DMS153 treated with DMSO at 0.1 percent for 48 hours (cell line): ENCODE data around the gene PRKG1.

Source experiments
- DNase-seq: peaks from one replicate; lab custom pipeline; 2025; ENCODE audit not compliant: unreplicated experiment; lab: John Stamatoyannopoulos, UW

The PRKG1 gene

DNA sequence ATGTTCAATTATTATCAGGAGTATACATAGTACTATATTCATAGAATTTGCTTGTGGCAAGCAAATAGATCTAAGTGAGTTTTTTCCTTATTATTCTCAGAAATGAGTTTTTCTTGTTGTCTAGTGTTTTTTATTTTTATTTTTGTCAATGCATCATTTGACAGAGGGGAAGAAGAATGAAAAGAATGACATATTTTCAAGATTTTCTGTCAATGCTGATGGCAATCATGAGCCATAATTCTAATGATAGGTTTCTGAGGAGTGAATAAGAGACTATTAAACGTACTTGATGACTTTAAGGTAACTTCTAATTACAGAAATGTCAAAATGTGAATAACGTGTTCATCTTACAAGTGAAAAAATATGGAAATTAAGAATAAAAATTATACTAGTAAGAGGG, 769.7 kb downstream of the PRKG1 start:
- DNase-seq: no peak

DNA sequence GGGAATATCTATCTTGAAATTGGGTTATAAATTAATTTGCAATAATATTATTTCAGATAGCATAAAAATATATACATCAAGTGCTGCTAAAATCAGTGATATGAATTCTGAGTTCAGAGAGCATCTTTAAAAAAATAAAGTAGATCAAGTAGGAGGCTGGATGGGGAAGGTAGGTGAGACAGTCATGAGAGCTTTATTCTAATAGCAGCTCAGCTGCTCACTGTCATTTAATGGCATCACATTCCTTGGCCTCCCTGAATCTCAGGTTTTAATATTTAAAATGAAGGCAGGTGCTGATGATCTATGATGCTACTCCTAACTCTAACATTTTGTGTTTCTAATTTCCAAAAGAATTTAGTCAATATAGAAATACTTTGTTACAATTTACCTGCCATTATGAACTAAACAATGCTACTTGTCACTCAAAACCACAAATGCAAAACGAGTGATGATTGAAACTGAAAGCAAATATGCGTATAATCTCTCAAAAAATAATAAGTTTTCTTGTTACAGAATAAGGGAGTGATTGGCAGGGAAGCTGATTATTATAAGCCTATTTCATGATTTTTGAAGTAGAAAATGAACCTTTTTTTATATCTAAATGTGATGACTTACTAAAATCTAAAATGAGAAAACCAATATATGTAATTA, 772.7 kb downstream of the PRKG1 start:
- DNase-seq: no peak

DNA sequence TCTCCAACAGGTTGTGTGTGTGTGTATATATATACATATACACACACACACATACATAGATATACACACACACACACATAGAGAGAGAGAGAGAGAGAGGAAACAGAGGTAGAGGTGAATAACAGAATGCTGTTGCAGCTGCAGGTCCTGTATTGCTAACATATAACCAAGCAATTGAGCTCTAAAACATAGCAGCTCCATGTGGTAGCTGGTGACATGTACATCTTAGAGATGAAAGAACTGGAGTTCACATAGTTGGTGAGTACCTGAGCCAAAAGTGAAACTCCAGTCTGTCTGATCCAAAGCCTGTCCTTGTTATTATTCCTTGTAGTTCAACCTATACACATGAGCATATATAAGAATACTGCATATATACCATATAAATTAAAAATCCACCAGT, 778.0 kb downstream of the PRKG1 start:
- DNase-seq: no peak

DNA sequence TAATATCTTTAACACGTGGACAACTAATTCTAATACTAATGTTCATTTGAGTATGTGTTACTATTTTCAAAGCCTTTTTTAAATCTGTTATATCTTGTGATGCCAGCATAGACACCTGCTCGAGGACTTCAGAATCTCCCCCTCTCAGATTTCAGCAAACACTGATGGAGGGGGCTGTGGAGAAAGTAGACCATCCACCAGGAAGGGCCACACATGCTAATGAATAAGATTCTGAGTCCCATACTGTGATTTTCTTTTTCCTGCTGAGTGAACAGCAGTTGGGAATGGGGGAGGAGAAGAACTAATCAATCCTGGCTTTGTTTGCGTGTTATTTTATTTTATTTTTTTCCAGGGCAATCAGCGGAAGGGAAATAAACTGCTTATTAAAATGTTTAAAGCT, 783.0 kb downstream of the PRKG1 start:
- no peak for DNase-seq

DNA sequence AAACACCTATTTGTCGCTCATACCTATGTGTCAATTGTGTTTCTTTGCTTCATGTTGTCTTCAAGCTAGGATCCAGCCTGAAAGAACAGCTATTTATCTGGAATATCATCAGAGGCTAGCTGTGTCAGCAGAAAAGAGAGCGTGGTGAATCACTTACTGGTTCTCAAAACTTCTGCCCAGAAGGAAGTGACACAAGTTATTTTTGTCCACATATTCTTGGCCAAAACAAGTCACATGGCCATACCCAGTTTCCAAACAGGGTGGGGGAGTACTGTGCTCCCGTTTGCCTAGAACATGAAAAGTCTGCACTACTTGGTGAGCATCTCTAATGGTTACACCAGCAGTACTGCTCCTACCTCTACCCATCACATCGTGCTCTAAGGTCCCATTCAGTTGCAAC, 786.0 kb downstream of the PRKG1 start:
- DNase-seq: no peak

DNA sequence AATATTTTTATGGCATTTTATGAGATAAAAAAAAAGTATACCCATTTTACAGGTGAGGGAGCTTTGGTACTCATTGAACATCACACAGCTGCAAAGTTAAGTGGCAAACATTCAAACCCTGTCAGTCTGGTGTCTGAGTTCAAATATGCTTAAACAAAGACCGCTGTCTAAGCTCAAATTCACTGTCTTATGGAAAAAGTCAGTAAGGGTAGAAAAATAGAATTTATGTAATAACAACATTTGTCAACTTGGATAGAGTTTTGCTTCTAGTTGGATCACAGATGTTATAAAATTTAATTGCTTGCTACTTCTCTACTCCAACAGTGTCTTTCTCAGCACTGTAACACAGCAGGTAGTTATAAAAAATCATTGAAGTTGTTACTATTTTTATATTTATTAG, 786.8 kb downstream of the PRKG1 start:
- DNase-seq: no peak

DNA sequence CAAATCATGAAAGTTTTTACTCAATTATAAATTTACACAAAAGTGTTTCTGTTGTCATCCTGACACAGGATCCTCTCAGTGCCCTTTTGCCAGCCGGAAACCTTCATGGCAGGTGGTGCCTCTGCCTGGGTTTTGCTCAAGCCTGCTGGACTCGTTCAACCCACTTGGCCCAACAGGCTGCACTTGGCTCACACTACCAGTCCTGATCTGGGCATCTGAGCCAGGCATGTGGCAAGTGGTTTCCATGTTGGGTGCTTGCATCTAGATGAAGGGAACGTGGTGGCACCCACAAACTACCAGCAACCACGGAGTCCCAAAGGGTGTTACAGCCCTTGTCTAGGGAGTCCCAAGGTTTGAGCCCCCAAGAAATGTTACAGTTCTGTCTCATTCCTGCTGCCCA, 787.4 kb downstream of the PRKG1 start:
- DNase-seq: no peak

DNA sequence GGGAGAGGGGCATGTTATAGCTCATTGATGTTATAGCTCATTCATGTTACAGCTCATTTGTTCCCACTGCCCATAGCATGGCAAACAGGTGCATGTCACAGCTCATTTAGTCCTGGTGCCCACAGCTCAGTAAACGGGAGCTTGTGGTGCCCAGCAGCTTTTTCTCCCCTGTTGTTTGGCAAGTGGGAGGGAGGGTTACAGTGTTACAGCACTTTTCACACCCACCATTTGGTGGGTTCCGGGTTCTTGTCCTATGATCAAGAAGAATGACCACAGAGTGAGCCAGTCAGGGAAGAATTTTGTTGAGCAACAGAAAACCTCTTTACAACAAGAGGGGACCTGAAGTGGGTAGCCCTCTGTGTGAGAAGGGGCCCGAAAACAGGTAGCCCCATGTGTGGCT, 787.9 kb downstream of the PRKG1 start:
- DNase-seq: no peak

DNA sequence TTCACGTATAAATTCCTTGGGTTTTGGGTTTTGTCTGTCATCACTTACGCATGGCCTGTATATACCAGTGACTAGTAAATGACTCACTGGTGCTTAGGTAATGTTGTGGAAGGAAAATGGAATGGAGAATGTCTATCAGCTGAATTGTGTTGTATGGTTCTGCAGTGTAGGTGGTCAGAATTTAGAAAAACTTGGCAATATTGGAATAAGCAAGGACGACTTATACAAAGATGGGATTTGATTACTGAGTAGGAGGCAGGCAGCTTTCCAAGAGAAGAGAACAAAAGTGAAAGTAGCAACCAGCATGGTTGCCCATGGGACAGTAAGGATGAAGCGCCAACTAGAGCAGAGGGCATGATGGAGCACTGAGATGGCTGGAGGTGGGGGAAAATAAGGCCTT, 793.7 kb downstream of the PRKG1 start:
- DNase-seq: no peak

DNA sequence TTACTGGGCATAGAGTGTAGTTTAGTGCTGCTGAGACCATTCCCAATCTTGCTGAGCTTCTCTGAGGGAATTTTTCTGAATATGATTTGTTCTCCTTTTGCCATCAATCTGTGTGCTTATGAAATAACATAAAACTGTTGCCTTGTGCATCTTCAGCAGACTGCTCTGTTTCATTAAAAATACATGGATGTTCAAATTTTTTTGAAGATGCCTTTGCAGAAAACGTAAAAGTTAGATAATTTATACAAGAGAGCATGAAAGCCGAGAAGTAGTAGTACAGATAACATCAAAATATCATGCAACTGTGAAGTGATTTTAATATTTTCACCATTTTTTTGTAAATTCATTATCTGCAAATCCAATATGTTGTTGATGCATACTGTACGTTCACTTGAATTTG, 799.8 kb downstream of the PRKG1 start:
- no peak for DNase-seq

DNA sequence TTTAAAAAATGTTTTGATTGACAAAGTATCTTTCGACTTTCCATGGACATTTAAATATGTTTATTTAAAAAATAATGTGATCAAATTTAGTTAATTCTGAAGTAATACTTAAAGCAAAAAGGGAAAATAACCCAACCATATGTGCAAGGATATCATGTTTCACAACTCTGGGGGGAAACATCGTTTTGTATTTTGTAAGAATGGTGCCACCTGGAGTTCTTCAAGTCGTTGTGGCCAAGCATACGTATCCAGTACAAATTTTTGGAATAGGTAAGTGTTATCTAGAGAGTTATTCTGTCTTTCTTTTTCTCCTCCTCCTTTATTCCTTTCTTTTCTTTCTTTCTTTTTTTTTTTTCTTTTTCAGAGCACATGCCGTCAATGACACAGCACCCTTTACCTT, 801.3 kb downstream of the PRKG1 start:
- no peak for DNase-seq

DNA sequence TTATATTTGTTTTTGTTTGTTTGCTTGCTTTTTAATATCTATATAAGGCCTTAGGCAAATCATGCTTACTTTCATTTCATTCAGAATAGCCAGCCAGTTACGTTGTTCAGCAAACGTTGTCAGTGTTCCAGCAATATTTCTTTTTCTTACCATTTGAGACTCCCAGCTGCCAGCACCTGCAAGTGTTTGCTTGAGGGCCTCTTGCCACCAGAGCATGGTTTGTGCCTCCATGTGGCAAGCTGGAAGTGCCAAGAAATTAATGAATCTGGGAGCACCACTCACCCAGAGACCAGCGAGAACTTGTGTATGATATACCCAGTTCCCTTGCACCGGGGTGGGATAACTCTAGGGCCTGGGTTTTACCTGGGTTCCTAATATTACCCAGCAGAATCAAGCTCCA, 802.2 kb downstream of the PRKG1 start:
- no peak for DNase-seq

DNA sequence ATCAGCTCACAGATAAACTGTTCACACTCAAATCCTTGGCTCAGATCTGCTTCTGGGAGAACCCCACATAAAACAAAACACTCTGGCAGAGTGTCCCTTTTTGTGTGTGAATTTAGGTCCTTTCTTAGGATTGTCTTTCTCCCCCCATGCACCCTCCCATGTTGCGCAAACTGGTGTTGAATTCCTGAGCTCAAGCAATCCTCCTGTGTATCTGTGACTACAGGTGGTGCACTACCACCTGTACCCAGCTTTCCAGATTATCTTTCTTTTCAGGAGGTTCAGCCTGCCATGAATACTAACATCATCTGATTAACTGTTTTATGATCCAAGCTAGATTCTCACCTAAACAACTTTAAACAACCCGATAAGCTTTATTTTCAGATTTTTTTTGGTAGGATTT, 802.7 kb downstream of the PRKG1 start:
- DNase-seq: no peak

DNA sequence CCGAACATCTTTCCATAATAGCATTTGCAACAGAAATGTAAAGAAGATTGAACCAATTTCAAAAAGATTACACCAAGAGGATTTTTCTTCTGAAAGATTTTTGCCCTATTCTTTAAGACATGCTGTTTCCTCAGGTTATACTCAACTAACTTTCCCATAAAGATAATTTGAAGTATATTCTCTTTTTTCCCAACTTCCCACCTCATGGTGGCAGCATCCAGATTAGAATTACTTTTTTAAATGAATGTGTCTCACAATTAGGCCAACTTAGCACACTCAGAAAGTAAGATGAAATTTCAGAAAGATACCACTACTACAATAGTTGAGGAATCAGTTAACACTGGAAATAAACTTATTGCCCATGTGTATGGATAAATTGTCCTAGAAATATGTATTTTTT, 803.3 kb downstream of the PRKG1 start:
- no peak for DNase-seq

DNA sequence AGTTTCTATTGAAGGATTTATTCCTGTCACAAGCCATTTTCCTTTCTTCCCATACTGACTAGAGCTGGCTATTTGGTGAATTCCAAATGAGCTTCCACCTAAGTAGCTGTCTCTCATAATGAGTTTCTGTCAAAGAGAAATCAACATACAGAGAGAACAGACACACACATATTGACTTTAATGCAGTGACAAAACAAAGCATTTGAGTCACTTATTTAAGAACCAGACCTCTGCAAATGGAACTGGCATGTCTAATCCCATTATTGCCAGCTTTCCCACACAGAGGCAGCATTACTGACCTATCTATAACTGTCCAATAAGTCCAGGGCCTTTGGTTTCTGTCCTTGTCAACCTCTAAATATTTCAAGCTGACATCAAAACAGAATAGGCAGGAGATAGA, 804.4 kb downstream of the PRKG1 start:
- no peak for DNase-seq

DNA sequence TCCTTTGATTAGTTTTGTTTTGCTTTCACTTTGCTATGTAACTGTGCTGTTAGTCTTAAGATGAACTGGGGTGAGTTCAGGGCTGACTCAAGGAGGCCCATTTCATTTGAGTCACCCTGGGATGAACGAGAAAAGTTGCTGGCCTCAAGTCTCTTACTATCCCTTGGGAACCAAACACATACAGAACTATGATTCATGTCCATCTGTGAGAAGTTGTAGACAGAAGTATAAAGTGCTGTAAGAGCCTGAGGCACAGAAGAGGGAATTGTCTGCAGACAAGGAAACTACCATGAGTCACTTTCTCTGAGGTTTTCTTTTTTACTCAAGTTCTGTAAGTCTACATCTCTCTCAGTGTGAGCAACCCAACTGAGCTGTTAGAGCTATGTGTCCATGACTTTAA, 805.0 kb downstream of the PRKG1 start:
- DNase-seq: no peak

DNA sequence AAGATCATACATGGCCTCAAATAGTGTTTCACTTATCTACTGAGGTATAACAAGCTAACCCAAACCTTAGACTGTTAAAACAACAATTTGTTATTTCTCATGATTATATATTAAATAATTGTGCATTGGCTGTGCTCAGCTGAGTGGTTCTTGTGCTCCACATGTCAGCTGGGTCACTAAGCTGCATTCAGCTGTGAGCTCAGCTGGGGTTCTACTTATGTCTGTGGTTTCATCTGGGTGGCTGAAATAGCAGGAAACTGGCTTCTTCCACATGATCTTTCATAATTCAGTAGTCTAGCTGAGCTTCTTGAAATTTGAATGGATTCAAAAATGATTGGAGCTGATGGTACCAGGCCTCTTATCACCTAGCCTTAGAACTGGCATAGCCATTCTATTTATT, 806.9 kb downstream of the PRKG1 start:
- no peak for DNase-seq

DNA sequence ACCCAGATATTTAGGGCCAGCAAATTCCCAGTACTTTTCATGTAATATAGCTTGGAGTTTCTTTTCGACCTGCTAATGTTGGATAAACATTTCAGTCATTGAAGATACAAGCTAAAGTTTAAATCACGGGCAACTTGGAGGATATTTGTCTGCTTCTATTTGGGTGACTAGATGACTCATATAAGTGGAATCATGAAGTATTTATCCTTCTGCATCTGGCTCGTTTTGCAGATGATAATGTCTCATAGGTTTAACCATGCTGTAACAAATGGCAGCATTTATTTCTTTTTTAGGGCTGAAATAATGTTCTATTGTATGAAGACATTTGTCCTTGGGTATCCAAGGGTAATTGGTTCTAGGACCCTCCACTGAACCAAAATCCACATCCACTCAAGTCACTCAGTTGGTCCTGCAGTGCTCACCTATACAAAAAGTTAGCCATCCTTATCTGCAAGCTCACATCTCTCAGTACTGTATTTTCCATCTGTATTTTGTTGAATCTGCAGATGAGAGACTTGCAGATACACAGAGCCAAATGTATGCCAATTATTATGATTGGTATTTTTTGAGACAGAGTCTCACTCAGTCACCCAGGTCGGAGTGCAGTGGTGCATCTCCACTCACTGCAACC, 812.3 kb downstream of the PRKG1 start:
- no peak for DNase-seq

DNA sequence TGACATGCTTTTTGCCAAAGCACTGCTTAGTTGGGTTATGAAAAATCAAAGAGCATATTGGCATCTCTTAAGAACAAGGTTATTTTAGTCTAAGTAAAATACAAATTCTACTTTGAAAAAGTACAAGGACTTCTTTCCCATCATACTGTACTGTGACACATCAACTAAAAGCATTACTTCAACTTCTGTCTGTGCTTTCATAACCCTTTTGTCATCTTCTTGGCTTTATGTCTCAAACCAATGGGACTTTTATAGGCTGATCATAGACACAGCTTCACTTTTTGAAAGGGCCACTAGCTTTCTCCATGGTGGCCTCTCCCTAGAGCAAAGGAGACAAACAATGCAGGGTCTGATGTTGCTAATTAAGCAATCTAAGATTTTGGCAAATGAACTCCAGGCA, 814.0 kb downstream of the PRKG1 start:
- DNase-seq: no peak

DNA sequence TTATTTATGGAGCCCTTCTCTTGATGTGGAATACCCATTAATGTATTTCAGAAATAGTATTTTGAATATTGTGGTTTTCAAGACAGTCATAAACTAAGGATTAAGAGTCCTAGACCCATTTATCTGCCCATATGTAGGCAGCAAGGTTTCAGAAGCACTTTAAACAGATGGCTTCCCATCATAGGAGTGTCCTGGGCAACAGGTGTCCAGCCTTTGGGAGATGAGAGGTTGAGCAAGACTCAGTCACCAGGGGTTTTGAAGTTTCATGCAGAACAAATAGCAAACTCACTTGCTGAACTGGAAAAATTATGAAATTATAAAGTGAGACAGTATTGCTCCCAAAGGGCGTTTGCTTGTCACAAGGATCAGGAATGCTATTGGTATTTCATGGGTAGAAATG, 818.0 kb downstream of the PRKG1 start:
- DNase-seq: no peak

DNA sequence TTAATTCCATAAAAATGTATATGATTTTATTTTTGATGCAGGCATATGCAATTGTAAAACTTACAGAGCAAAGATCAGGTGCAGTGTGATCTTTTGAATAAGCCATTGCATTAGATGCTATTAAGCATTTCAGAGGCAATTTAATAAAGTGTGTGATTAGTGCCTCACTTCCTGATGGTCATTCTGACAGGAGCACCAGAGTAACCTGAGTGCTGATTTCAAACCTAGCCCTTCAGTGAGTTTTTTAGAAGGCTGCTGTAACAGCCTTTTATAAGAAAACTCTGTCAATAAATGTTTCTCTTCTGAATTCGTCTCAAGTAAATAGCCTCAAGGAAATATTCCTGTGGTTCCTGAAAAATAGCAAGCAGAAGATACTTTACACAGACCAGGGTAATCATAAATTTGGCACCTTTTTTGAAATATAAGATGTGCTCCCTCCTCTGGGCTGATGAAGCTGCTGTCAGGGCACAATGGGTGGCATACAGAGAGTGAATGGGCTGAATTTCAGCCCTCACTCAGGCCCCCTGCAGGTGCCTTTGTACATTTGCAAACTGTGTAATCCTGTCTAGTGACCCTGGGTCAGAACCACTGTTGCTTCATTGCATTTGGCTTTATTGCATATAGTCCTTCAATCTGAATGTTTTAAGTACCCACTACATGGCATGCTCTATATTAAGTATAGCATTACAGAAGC, 818.8 kb downstream of the PRKG1 start:
- DNase-seq: no peak

DNA sequence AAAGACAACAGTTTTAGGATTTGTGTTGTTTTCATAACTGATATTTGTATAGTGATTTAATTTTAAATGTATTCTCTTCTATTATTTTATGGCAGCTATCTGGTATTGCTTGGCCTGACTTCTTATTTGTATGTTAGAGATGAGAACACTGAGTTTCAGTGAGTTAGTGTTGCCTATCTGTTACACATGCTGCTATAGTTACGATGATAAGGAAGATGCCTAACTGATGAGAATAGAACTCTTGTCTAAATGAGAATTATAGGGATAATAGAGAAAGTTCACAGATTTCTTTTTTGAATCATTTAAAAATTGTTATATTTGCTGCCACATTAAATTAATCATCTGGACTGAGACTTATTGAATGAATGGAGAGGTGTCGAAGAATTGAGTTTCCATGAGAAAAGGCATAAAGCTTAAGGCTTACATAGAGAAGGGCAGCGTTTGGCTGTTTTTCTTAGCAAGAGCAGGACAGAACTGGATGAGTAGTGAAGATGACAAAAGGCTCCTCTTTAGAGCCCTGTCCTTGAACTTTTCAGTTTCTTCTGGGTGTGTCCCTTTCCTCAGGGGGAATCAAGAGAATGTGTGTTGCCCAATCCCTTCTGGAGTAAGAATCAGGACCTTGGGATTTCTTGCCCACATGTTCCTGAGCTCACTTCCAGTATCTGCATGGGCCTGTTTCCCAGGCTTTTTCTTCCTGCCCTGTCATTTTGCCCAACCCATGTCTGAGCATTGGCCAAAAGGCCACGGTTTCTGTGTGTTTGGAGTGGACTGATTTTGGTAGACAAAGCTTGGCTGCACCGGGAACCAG, 820.7 kb downstream of the PRKG1 start:
- DNase-seq: no peak
